ENCODE measurements around the gene PLD5.

- no peak for TF ChIP-seq CTCF (IDR thresholded peaks at IDR 0.05)
- TF ChIP-seq POLR2A (IDR thresholded peaks at IDR 0.05) = no peak
- no peak for TF ChIP-seq POLR2AphosphoS5 (IDR thresholded peaks at IDR 0.05)
Measured at GRCh38 chr1:242219298-242219901, 305.1 kb downstream of the PLD5 start.
